Fibroblast of pulmonary artery (primary cell): ENCODE results near the gene DDX10.
"Not testable (repeated sequence)": the region's sequence is repeated elsewhere in the genome, so short reads cannot be mapped to it uniquely, and the experiment has no call there.

Experiments
- DNase-seq: peaks from one replicate; pipeline ENCODE4 v3.0.0-alpha.2; 2010; ENCODE audit warnings: low read depth
- H3K4me3 ChIP-seq: replicated peaks from 2 replicates; pipeline ENCODE4 v1.5.1; 2011; ENCODE audit warnings: low read depth, mild to moderate bottlenecking, control low read depth, low read length, moderate library complexity
- CTCF ChIP-seq: IDR thresholded peaks from 2 replicates; pipeline ENCODE4 v1.5.1; 2011; ENCODE audit warnings: mild to moderate bottlenecking, control low read depth, low read length, inconsistent platforms; ENCODE audit errors: missing control alignments

The DDX10 gene

GRCh38 chr11:108648528-108648885, 16.4 kb upstream of the DDX10 start:
- DNase-seq: no peak
- no peak for TF ChIP-seq CTCF
- no peak overlapping the region for H3K4me3 ChIP-seq

- H3K4me3 ChIP-seq, DNase-seq: not testable (repeated sequence)
Observed at GRCh38 chr11:108654100-108654499, 10.8 kb upstream of the DDX10 start.

- no peak overlapping the region for H3K4me3 ChIP-seq
- TF ChIP-seq CTCF: peak; percentile 67
- peak; percentile 72 for DNase-seq
Observed at GRCh38 chr11:108654994-108655631, 9.8 kb upstream of the DDX10 start.

- TF ChIP-seq CTCF: no peak
- no peak overlapping the region for H3K4me3 ChIP-seq
- no peak for DNase-seq
Observed at GRCh38 chr11:108662700-108663099, 2.2 kb upstream of the DDX10 start.

- DNase-seq: no peak
- H3K4me3 ChIP-seq: no peak overlapping the region
- TF ChIP-seq CTCF: no peak
Observed at GRCh38 chr11:108663154-108663877, 1.6 kb upstream of the DDX10 start.

- H3K4me3 ChIP-seq: no peak overlapping the region
- TF ChIP-seq CTCF: no peak
- DNase-seq: no peak
Observed at GRCh38 chr11:108666373-108666772, 1.5 kb downstream of the DDX10 start.

- DNase-seq: no peak
- no peak for TF ChIP-seq CTCF
- no peak overlapping the region for H3K4me3 ChIP-seq
Observed at GRCh38 chr11:108669286-108669685, 4.4 kb downstream of the DDX10 start.
